ENCODE results near the gene JMJD8. TPM values are rescaled to one million over a fixed set of nuclear protein-coding genes. Genes with fewer than 3 reads are reported as not detected.
A peak's percentile ranks its signal among the peaks of the same experiment; 100 is the strongest.
"Not testable (repeated sequence)": the region's sequence is repeated elsewhere in the genome, so short reads cannot be mapped to it uniquely, and the experiment has no call there.

The JMJD8 gene
- total RNA-seq, 1 donor from 2014 or later: 61.1 TPM

DNA sequence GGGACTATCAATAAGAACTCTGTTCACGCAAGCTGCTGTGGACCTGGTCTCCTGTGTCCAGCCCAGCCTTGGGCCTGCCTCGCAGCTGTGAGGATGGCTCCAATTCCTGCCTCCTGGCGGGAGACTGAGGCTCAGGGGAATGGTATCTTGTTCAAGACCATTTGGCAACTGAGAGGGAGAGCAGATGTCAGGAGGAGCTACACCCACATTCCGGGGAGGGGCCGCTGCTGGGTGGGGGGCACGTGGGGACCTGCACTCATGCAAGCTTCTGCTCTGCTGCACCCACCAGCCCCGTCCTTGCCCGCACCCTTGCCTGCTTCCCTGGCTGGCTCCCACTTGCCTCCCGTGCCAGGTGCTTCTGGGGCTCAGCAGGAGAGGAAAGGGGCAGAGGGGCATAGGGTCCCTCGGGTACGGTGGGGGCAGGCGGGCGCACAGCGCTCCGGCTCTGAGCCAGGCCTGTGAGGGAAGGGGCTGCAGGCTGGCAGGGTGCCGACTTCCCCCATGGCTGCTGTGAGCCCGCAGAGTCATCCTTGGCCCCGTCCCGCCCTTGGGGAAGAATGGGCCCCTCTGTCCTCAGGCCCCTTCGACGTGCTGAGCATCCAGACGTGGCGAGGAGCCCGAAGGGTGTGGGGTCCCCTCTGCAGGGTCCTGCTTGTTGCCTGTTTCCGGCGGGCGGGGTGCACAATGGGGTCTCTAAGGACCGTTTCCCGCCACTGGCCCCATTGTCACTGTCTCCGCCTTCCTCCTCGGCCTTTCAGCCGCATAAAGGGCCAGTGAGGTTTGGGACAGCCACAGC, 33.5 kb upstream of the JMJD8 start:
- peaks cover 22% of the 10 kb centered on the region for H3K27me3 Mint-ChIP-seq

GRCh38 chr16:716768-717325, 32.7 kb upstream of the JMJD8 start:
- no peak overlapping the region for H3K27ac Mint-ChIP-seq
- H3K9me3 Mint-ChIP-seq: no peaks in the 10 kb centered on the region
- intact Hi-C loops (cut with micrococcal nuclease): no loop called here
- H3K4me3 Mint-ChIP-seq: no peak overlapping the region
- H3K27me3 Mint-ChIP-seq: peaks cover 23% of the 10 kb centered on the region
- no peaks in the 10 kb centered on the region for H3K36me3 Mint-ChIP-seq (ENCODE audit: low read depth)
- DNase-seq: no peak
- H3K4me1 Mint-ChIP-seq: peaks cover 7% of the 10 kb centered on the region

More for the DNA sequence above, 33.5 kb upstream of the JMJD8 start:
- Mint-ChIP-seq H3K9me3 (no peaks in the 10 kb centered on the region), H3K27ac (no peak overlapping the region), H3K36me3 (ENCODE audit: low read depth) (no peaks in the 10 kb centered on the region), H3K4me1 (peaks cover 6% of the 10 kb centered on the region), H3K4me3 (no peak overlapping the region)
- intact Hi-C loops (cut with micrococcal nuclease): no loop called here
- DNase-seq: no peak

- DNase-seq: no peak
- intact Hi-C loops (cut with micrococcal nuclease): no loop called here
- H3K36me3 Mint-ChIP-seq (ENCODE audit: low read depth): no peaks in the 10 kb centered on the region
- H3K9me3 Mint-ChIP-seq: no peaks in the 10 kb centered on the region
- H3K4me1 Mint-ChIP-seq: peaks cover 7% of the 10 kb centered on the region
- peak overlapping the region; percentile 62 for H3K4me3 Mint-ChIP-seq
- no peak overlapping the region for H3K27ac Mint-ChIP-seq
- H3K27me3 Mint-ChIP-seq: peaks cover 24% of the 10 kb centered on the region
Measured at GRCh38 chr16:716200-716568, 32.0 kb upstream of the JMJD8 start.

GRCh38 chr16:715477-716199, 31.5 kb upstream of the JMJD8 start:
- peak overlapping the region; percentile 62 for H3K4me3 Mint-ChIP-seq
- H3K4me1 Mint-ChIP-seq: peaks cover 7% of the 10 kb centered on the region
- H3K27me3 Mint-ChIP-seq: peaks cover 24% of the 10 kb centered on the region
- intact Hi-C loops (cut with micrococcal nuclease): loop anchor here (1.0 kb wide), 1 partner anchor 26 kb away; no protein-coding TSS in a partner anchor
- DNase-seq: peak; percentile 74
- no peak overlapping the region for H3K27ac Mint-ChIP-seq
- H3K36me3 Mint-ChIP-seq (ENCODE audit: low read depth): no peaks in the 10 kb centered on the region
- H3K9me3 Mint-ChIP-seq: no peaks in the 10 kb centered on the region

DNA sequence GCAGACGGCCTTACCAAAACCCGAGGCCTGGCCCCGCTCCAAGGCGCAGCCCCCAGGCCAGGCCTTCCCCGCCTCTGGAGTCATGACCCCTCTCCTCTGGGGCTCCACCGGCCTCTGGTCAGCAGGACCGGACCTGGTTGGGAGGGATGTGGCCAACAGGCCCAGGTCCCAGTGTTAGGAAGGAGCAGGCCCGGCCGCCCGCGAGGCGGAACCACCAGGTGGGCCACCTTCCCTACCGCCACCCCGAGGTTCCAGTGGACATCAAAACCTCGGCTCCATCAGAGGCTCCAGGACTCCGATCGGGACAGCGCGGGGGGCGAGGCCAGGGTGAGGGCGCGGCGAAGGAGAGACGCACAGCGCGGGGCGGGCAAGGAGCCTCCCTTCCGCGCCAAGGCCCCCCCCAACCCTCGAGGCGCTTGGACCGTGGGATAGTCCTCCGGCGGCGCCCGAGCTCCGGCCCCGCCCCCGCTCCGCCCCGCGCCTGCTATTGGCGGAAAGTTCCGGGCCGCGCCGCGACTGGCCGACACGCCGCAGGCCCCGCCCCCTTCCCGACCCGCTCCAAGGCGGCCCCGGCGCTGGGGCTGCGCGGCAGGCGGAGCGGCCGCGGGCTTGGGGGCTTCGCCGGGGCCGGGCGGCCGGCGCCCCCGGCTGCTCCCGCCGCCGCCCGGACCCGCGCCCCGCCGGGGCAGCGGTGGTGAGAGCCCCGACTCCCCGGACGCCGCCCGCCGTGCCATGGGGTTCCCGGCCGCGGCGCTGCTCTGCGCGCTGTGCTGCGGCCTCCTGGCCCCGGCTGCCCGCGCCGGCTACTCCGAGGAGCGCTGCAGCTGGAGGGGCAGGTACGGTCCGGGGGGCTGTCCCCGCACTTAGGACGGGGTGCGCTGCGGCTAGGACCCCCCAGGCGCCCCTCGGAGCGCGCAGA, 30.7 kb upstream of the JMJD8 start, which contains the start of gene METRN:
TSS of gene METRN (plus strand) at position 561 of the 919 bp plus-strand sequence. CDS start at position 733, 172 bp downstream.
- Mint-ChIP-seq H3K9me3 (no peaks in the 10 kb centered on the region), H3K27me3 (peaks cover 24% of the 10 kb centered on the region), H3K27ac (no peak within 1 kb of the TSS), H3K36me3 (ENCODE audit: low read depth) (no peaks in the 10 kb centered on the region), H3K4me1 (peaks cover 4% of the 10 kb centered on the region), H3K4me3 (peak within 1 kb of the TSS; percentile 62)
- intact Hi-C loops (cut with micrococcal nuclease): loop anchor here (1.0 kb wide), 1 partner anchor 26 kb away; no protein-coding TSS in a partner anchor
- peak; percentile 98 for DNase-seq

GRCh38 chr16:714079-714478, 29.9 kb upstream of the JMJD8 start:
- intact Hi-C loops (cut with micrococcal nuclease): no loop called here
- Mint-ChIP-seq H3K27ac (no peak overlapping the region), H3K9me3 (no peaks in the 10 kb centered on the region), H3K4me3 (no peak overlapping the region), H3K27me3 (peaks cover 21% of the 10 kb centered on the region), H3K36me3 (ENCODE audit: low read depth) (no peaks in the 10 kb centered on the region), H3K4me1 (peaks cover 4% of the 10 kb centered on the region)
- no peak for DNase-seq

GRCh38 chr16:712740-713250, 28.7 kb upstream of the JMJD8 start:
- H3K36me3 Mint-ChIP-seq (ENCODE audit: low read depth); H3K9me3 Mint-ChIP-seq; H3K4me1 Mint-ChIP-seq; H3K4me3 Mint-ChIP-seq: not testable (repeated sequence)
- H3K27me3 Mint-ChIP-seq: peaks cover 24% of the 10 kb centered on the region
- H3K27ac Mint-ChIP-seq: peak overlapping the region; percentile 6
- intact Hi-C loops (cut with micrococcal nuclease): loop anchor here (1.0 kb wide), 1 partner anchor 76 kb away; the partner anchor contains the start of genes CHTF18 and RPUSD1
- DNase-seq: peak; percentile 86

DNA sequence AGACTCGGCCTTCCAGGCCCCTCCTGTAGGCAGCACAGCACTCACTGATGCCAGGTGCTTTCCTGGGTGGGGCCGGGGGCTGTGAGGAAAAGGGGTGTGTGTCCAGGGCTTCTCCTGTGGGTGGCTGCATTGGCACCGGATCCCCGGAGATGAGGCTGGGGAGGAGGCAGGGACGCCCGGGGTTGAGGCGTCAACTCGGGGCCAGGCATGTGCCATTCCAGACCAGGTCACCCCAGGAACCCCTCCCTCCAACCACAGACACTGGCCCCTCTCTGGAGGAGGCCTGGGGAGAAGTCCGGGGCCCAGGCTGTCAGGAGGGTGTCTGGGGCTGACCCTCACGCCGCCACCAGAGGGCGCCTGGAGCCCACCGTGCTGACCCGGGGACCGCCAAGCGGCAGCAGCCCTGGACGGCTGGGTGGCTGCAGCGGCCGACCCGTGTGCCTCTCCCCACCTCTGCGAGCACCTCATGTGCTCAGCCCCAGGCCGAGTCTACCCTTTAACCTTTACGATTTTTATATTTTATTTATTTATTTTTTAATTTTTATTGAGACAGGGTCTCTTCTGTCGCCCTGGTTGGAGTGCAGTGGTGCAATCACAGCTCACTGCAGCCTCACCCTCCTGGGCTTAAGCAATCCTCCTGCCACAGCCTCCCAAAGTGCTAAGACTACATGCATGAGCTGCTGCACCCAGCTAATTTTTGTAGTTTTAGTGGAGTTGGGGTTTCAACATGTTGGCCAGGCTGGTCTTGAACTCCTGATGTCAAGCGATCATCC, 27.6 kb upstream of the JMJD8 start:
- Mint-ChIP-seq H3K4me3 (no peak overlapping the region), H3K9me3 (no peaks in the 10 kb centered on the region), H3K36me3 (ENCODE audit: low read depth) (no peaks in the 10 kb centered on the region), H3K27me3 (peaks cover 31% of the 10 kb centered on the region), H3K27ac (no peak overlapping the region), H3K4me1 (peaks cover 4% of the 10 kb centered on the region)
- peak; percentile 94 for DNase-seq
- intact Hi-C loops (cut with micrococcal nuclease): loop anchor here (1.0 kb wide), 2 partner anchors 74 to 77 kb away; partner anchors contain the start of genes CHTF18 and RPUSD1

- no peak overlapping the region for H3K27ac Mint-ChIP-seq
- intact Hi-C loops (cut with micrococcal nuclease): loop anchor here (1.0 kb wide), 1 partner anchor 74 kb away; no protein-coding TSS in a partner anchor
- H3K4me3 Mint-ChIP-seq: no peak overlapping the region
- peaks cover 32% of the 10 kb centered on the region for H3K27me3 Mint-ChIP-seq
- no peaks in the 10 kb centered on the region for H3K36me3 Mint-ChIP-seq (ENCODE audit: low read depth)
- H3K4me1 Mint-ChIP-seq: peaks cover 4% of the 10 kb centered on the region
- DNase-seq: no peak
- no peaks in the 10 kb centered on the region for H3K9me3 Mint-ChIP-seq
Measured at GRCh38 chr16:711084-711483, 26.9 kb upstream of the JMJD8 start.

DNA sequence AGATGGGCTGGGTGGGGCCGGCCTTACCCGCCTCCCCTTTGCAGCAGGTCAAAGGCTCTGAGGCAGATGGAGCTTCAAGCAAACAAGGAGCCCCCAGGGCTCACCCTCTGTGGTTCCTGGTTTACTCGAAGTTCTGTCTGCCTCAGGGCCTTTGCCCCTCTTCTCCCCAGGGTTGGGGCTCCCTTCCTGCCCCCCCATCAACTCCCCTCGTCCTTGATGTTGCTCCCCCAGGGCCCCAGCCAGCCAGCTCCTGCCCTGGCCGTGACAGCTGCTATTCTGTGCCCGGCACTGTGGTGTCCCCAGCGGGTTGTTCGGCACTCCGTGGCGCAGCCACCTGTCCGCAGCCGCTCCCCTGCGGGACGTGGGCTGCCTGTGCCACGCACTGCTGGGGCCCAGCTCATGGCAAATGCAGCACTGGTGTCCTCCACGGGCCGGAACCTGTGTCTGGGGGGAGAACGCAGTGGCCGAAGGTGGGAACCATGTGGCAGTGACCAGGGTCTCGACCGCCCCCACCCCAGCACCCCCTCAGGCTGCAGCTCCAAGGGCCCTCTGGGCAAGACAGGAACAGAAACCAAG, 26.5 kb upstream of the JMJD8 start:
- peaks cover 4% of the 10 kb centered on the region for H3K4me1 Mint-ChIP-seq
- no peak overlapping the region for H3K4me3 Mint-ChIP-seq
- peaks cover 30% of the 10 kb centered on the region for H3K27me3 Mint-ChIP-seq
- H3K9me3 Mint-ChIP-seq: no peaks in the 10 kb centered on the region
- H3K36me3 Mint-ChIP-seq (ENCODE audit: low read depth): no peaks in the 10 kb centered on the region
- H3K27ac Mint-ChIP-seq: no peak overlapping the region
- no peak for DNase-seq
- intact Hi-C loops (cut with micrococcal nuclease): loop anchor here (1.0 kb wide), 1 partner anchor 75 kb away; no protein-coding TSS in a partner anchor

DNA sequence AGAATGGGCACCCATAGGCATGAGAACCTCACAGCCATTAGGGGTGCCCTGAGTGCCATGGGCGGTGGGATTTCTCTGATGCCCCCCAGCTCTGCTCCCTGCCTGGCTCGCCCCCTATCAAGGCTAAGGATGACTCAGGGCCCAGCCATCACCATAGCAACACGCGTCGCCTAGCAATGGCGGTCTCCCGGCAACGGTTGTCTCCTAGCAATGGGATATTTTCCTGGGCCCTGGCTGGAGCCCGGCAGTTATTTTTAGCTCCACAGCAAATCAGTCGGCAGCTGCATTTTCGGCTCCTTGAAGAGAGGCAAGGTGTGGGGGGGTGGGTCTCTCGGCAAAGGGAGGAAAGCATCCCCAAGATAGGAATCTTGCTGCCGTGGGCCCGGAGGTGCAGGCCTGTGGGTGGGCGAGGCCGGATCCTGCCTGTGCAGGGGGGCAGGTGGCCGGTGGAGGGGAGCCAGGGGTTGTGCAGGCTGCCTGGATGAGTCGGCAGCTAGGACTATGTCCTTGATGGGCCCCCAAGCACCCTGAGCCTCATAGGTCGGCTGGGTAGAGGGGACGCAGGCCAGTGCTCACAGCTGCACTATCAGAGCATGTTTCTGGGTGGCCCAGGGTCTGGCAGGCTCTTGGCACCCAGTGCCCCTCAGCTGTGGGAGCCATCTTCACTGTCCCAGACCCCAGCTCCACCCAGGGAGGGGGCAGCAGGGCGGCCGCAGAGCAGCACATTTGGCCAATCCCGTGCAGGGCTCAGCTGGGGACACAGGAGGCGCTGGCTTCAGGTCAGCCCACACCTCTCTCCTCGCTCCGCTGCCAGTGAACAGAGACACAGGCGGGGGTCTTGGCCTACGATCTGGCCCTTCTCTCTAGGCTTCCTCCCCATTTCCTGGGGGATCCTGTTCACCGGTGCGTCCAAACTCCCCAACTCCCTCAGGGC, 25.7 kb upstream of the JMJD8 start:
- intact Hi-C loops (cut with micrococcal nuclease): no loop called here
- H3K27ac Mint-ChIP-seq: no peak overlapping the region
- no peaks in the 10 kb centered on the region for H3K36me3 Mint-ChIP-seq (ENCODE audit: low read depth)
- peaks cover 4% of the 10 kb centered on the region for H3K4me1 Mint-ChIP-seq
- DNase-seq: no peak
- no peak overlapping the region for H3K4me3 Mint-ChIP-seq
- H3K27me3 Mint-ChIP-seq: peaks cover 30% of the 10 kb centered on the region
- H3K9me3 Mint-ChIP-seq: no peaks in the 10 kb centered on the region

Measured in activated CD4-positive, alpha-beta T cell treated with anti-CD3 and anti-CD28 coated beads, Interleukin-2, amount 10 ng/mL, durations not matched to agents 24 days and 14 days (primary cell).